Measurements from ENCODE around the gene TCF7L2. TPM values are rescaled to one million over a fixed set of nuclear protein-coding genes. Genes with fewer than 3 reads are reported as not detected.

Gene TCF7L2
- total RNA-seq, 2 experiments from 2014 or later, result 1.3 to 8.5 TPM

DNA sequence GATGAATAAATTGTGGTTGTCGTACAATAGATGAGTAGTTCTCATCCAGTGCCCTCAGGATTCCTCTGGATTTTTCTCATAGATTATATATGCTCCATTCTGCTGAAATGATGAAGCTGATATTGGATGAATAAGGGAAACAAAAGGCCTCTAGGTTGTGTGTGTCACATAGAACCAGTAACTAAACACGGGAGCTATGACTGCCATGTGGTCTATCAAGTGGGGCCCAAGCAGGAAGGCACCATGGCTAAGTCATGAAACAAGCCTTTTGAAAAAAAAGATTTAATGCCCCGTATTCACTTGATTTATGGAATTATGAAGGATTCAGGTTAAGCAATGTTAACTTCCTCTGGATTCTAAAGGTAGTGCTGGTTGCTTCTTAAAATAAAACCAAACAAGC lies 225.1 kb downstream of the TCF7L2 start:
- Histone ChIP-seq H4K20me1 (ENCODE audit: insufficient read depth, low read length) (no peaks in the 10 kb centered on the region), H3K4me1 (ENCODE audit: insufficient read depth, low read length, poor library complexity, severe bottlenecking) (no peaks in the 10 kb centered on the region), H3K27ac (ENCODE audit: low read depth, low read length, poor library complexity, severe bottlenecking) (no peak overlapping the region), H3K4me2 (ENCODE audit: low read length) (no peak overlapping the region), H3K4me3 (ENCODE audit: low read depth, low read length, poor library complexity, severe bottlenecking) (no peak overlapping the region), H2AFZ (ENCODE audit: low read length) (no peak overlapping the region), H3K36me3 (ENCODE audit: insufficient read depth, low read length) (no peaks in the 10 kb centered on the region), H3K9me3 (ENCODE audit: low read length) (no peaks in the 10 kb centered on the region), H3K79me2 (ENCODE audit: insufficient read depth, low read depth, low read length) (no peaks in the 10 kb centered on the region), H3K9me2 (ENCODE audit: insufficient read depth, low read length) (no peaks in the 10 kb centered on the region)
- intact Hi-C loops (cut with micrococcal nuclease; ENCODE audit: unreplicated experiment), result no loop called here
- no peak for DNase-seq (ENCODE audit: low spot score)
- TF ChIP-seq CTCF (conservative IDR thresholded peaks at IDR 0.05; ENCODE audit: low read length), result no peak
- TF ChIP-seq EZH2phosphoT487 (IDR thresholded peaks at IDR 0.05; ENCODE audit: borderline replicate concordance, low read depth, low read length), result no peak
- BruUV-seq (replicated peaks), result no TSS peak
- ChIA-PET POLR2A (interaction anchor here (0.6 to 1.1 kb wide), 3 partner anchors 20 to 418 kb away, joined by 3 read pairs; no protein-coding TSS in a partner anchor), CTCF (ENCODE audit: unreplicated experiment) (no interaction called here)

DNA sequence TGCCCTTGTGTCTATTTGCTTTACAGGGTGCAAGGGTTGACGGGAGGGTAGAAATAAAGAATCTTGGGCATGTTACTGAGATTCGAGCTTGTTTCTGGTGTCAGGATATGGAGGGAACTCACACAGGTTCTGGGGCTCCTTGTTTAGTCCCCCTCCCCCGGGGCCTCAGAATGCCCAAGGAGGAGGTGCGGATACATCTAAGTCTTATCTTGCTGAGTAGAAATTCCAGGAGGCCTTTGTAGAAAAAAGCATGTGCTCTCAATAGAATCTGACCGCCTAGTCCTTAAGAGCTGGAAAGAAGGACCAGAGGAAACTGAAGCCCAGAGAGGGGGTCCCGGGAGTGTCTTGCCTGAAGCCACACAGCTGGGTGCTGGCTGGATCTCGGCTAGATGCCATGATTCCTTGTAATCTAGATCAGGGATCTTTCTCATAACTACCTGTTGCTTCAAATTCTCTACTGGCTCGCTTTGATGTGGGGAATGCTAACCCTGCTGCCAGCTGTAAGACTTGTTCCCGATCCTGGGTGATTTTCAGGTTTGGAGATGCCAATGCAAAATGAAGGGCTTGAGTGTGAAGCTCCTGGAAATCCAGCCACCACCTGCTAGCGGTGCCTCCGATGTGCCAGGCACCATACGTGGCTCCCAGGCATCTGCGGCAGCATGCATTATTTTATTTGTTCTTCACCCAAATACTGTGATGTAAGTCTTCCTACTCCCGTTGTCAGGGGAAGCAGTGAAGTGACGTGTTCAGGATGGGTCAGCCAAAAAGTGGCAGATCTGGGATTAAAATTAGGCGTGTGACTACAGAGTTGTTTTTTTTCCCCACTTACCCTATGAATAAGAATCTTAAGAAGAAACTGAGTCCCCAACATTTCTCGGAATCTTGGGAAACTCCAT lies 226.0 kb downstream of the TCF7L2 start:
- BruUV-seq (replicated peaks), result no TSS peak
- Histone ChIP-seq H3K4me3 (ENCODE audit: low read depth, low read length, poor library complexity, severe bottlenecking) (no peak overlapping the region), H3K36me3 (ENCODE audit: insufficient read depth, low read length) (no peaks in the 10 kb centered on the region), H3K79me2 (ENCODE audit: insufficient read depth, low read depth, low read length) (no peaks in the 10 kb centered on the region), H3K9me2 (ENCODE audit: insufficient read depth, low read length) (no peaks in the 10 kb centered on the region), H4K20me1 (ENCODE audit: insufficient read depth, low read length) (no peaks in the 10 kb centered on the region), H3K27ac (ENCODE audit: low read depth, low read length, poor library complexity, severe bottlenecking) (no peak overlapping the region), H3K4me2 (ENCODE audit: low read length) (no peak overlapping the region), H3K9me3 (ENCODE audit: low read length) (no peaks in the 10 kb centered on the region), H3K4me1 (ENCODE audit: insufficient read depth, low read length, poor library complexity, severe bottlenecking) (no peaks in the 10 kb centered on the region), H2AFZ (ENCODE audit: low read length) (no peak overlapping the region)
- TF ChIP-seq EZH2phosphoT487 (IDR thresholded peaks at IDR 0.05; ENCODE audit: borderline replicate concordance, low read depth, low read length) (no peak), CTCF (conservative IDR thresholded peaks at IDR 0.05; ENCODE audit: low read length) (no peak)
- POLR2A ChIA-PET, result interaction anchor here (0.6 to 1.1 kb wide), 3 partner anchors 19 to 419 kb away, joined by 3 read pairs; no protein-coding TSS in a partner anchor
- no peak for DNase-seq (ENCODE audit: low spot score)
- intact Hi-C loops (cut with micrococcal nuclease; ENCODE audit: unreplicated experiment), result no loop called here
- CTCF ChIA-PET (ENCODE audit: unreplicated experiment), result no interaction called here

DNA sequence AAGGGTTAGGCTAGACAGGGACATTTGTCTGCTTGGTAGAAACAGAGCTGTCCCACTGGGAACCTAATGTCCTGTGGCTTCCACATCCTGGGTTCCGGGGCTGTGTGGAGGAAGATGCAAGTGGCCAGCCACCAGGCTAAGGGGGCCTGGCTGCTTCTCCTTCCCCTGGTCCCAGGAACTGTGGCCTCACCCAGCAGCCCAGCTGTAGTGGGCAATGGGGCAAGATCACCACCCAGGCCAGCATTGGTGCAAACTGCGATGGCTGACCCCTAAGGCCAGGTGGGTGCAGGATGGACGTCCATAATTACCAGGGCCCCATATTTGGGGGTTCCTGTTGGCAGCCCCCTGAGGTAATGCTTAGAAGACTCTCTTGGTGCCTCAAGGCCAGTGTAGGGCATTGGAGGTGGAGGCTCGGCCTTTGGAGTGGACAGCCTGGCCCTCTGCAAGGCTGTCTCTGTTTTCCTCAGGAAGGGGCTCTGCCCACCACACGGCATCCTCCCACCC lies 226.7 kb downstream of the TCF7L2 start:
- POLR2A ChIA-PET, result interaction anchor here (0.7 kb wide), 1 partner anchor 20 kb away, joined by 3 read pairs; no protein-coding TSS in a partner anchor

More for the DNA sequence above, 226.7 kb downstream of the TCF7L2 start:
- Histone ChIP-seq H3K4me3 (ENCODE audit: low read depth, low read length, poor library complexity, severe bottlenecking) (no peak overlapping the region), H2AFZ (ENCODE audit: low read length) (no peak overlapping the region), H3K27ac (ENCODE audit: low read depth, low read length, poor library complexity, severe bottlenecking) (no peak overlapping the region), H3K9me3 (ENCODE audit: low read length) (no peaks in the 10 kb centered on the region), H3K4me1 (ENCODE audit: insufficient read depth, low read length, poor library complexity, severe bottlenecking) (no peaks in the 10 kb centered on the region), H4K20me1 (ENCODE audit: insufficient read depth, low read length) (no peaks in the 10 kb centered on the region), H3K36me3 (ENCODE audit: insufficient read depth, low read length) (no peaks in the 10 kb centered on the region), H3K79me2 (ENCODE audit: insufficient read depth, low read depth, low read length) (no peaks in the 10 kb centered on the region), H3K4me2 (ENCODE audit: low read length) (no peak overlapping the region), H3K9me2 (ENCODE audit: insufficient read depth, low read length) (no peaks in the 10 kb centered on the region)
- intact Hi-C loops (cut with micrococcal nuclease; ENCODE audit: unreplicated experiment), result no loop called here
- no peak for DNase-seq (ENCODE audit: low spot score)
- CTCF ChIA-PET (ENCODE audit: unreplicated experiment), result no interaction called here
- no peak for TF ChIP-seq EZH2phosphoT487 (IDR thresholded peaks at IDR 0.05; ENCODE audit: borderline replicate concordance, low read depth, low read length)
- no peak for TF ChIP-seq CTCF (conservative IDR thresholded peaks at IDR 0.05; ENCODE audit: low read length)
- BruUV-seq (replicated peaks), result no TSS peak
